Adrenal gland (tissue), 12 donors: ENCODE data around the gene RIC8A. TPM values are rescaled to one million over a fixed set of nuclear protein-coding genes. Genes with fewer than 3 reads are reported as not detected.

Experiments used
- DNase-seq, 7 donors: peaks; one replicate each; pipeline ENCODE4 v3.0.0-alpha.2; 2019 to 2020
- H3K27ac ChIP-seq, 5 donors: fragments of 200-600 bp; sonication (generic) in 4 of 5; 1 replicate in 3 of 5; 2 replicates in 2 of 5; pipeline versions ENCODE4 v1.5.1 to v1.8.0; 2016 to 2020; ENCODE audit warnings: mild to moderate bottlenecking in 1 of 5
- H3K27me3 ChIP-seq: fragments of 200-600 bp; 2 replicates; pipeline ENCODE4 v1.8.0; 2021
- H3K36me3 ChIP-seq, 2 donors: fragments of 200-600 bp; replicated peaks in 1 of 2; 1 replicate in 1 of 2; 2 replicates in 1 of 2; pipeline versions ENCODE4 v1.5.1 to v1.8.0; 2018 to 2022
- H3K4me1 ChIP-seq, 2 donors: fragments of 200-600 bp; replicated peaks in 1 of 2; 1 replicate in 1 of 2; 2 replicates in 1 of 2; pipeline versions ENCODE4 v1.5.1 to v1.8.0; 2018 to 2021
- H3K4me3 ChIP-seq, 4 donors: fragments of 200-600 bp; sonication (generic) in 3 of 4; one replicate each; pipeline ENCODE4 v1.5.1; 2016 to 2018
- H3K9me3 ChIP-seq, 3 donors: fragments of 200-600 bp; sonication (generic) in 1 of 3; replicated peaks in 1 of 3; 1 replicate in 2 of 3; 2 replicates in 1 of 3; pipeline versions ENCODE4 v1.5.1 to v1.8.0; 2016 to 2021
- POLR2A ChIP-seq, 2 donors: fragments of 450-650 bp; IDR thresholded peaks; one replicate each; pipeline ENCODE4 v1.6.1; 2017; ENCODE audit warnings: antibody characterized with exemption in 2 of 2, mild to moderate bottlenecking in 2 of 2, moderate library complexity in 1 of 2
- WGBS, 4 donors: extraction: QIAGEN DNeasy Blood & Tissue Kit in 2 of 4; methylation state at CpG; one replicate each; pipeline versions ENCODE4 v1.1.5 to v1.1.7; 2013 to 2017; 5-methylcytosine and 5-hydroxymethylcytosine counted together
- intact Hi-C, 2 donors: fragments of 100-400 bp; cut with DNase I; formaldehyde crosslinking; loops; one replicate each; pipeline versions ENCODE4 v1.14.1 to v1.15.0; 2022 to 2023
- polyA plus RNA-seq, 3 donors: library from polyadenylated mRNA; stranded (reverse); fragments of 200-250 nt in 2 of 3; fragments of 350-450 nt in 1 of 3; fragmentation: Illumina TruSeq in 1 of 3; extraction: RNeasy Lipid Tissue Mini Kit (QIAGEN cat#74804) in 1 of 3; gene quantifications; one replicate each; pipeline ENCODE4 v1.2.3, GENCODE V29; 2013 to 2014
- total RNA-seq, 9 donors: library from RNA; depleted of rRNA in 4 of 9; stranded (reverse); fragments of >200 nt in 4 of 9; fragments of 120-200 nt in 1 of 9; fragmentation: NEBNext Ultra II Directional in 1 of 9; extraction: Animal tissue kit (Norgen Biotek cat#: 25700) in 1 of 9; gene quantifications; one replicate each; pipeline versions ENCODE4 v1.1.0 to v1.2.4, GENCODE V29; 2013 to 2023
- TF ChIP-seq, protein P1 (sequence below), 6 experiments: fragments of 450-650 bp in 4 of 6; fragments of 200-600 bp in 2 of 6; sonication (generic) in 1 of 6; IDR thresholded peaks; 1 replicate in 5 of 6; 2 replicates in 1 of 6; pipeline versions ENCODE4 v1.5.1 to v1.8.0; 2016 to 2021; ENCODE audit warnings: antibody characterized with exemption in 6 of 6, mild to moderate bottlenecking in 2 of 6, moderate library complexity in 1 of 6
- donor health status: healthy with polysubstance abuse.
- donor health status: Bipolar disorder and iron deficiency.
- donor health status: DM: yes; HTN: yes; CAD: no.
- donor health status: DM: no; HTN: no; CAD: no.
- donor health status: DM: no; HTN: no; CAD: no.
- donor health status: DM: yes; HTN: yes; CAD: no.

The RIC8A gene
- total and polyA plus RNA-seq, 12 donors: 60.9 to 105 (median 79.1) TPM

DNA sequence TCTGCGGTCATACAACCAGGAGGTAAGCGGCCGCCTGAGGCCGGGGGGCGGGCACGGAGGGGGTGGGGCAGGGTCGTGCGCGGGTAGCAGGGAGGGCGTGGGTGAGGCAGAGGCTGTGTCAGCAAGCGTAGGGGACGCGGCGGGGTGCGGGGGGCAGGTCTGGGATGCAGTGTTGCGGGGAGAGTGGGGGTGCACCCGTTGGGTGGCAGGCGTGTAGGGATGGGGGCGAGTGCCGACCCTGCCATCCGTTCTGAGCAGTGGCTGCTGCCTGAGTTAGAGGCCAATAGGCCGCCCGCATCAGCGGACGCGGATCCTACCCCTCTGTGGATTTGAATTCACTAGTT, 1.4 kb downstream of the RIC8A start:
- H3K27me3 ChIP-seq: no peaks in the 10 kb centered on the region
- TF ChIP-seq, protein P1, sequence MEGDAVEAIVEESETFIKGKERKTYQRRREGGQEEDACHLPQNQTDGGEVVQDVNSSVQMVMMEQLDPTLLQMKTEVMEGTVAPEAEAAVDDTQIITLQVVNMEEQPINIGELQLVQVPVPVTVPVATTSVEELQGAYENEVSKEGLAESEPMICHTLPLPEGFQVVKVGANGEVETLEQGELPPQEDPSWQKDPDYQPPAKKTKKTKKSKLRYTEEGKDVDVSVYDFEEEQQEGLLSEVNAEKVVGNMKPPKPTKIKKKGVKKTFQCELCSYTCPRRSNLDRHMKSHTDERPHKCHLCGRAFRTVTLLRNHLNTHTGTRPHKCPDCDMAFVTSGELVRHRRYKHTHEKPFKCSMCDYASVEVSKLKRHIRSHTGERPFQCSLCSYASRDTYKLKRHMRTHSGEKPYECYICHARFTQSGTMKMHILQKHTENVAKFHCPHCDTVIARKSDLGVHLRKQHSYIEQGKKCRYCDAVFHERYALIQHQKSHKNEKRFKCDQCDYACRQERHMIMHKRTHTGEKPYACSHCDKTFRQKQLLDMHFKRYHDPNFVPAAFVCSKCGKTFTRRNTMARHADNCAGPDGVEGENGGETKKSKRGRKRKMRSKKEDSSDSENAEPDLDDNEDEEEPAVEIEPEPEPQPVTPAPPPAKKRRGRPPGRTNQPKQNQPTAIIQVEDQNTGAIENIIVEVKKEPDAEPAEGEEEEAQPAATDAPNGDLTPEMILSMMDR (IDR thresholded peaks at IDR 0.05): no peak
- no peak for TF ChIP-seq POLR2A (IDR thresholded peaks at IDR 0.05)
- peak overlapping the region; percentile 97 to 99 (median 99) for H3K27ac ChIP-seq
- peak in 4 of 7 donors; percentile 34 to 56 (median 50) for DNase-seq
- WGBS, 4 donors: 0 to 2% (median 0%) methylated on average over 8 to 26 of the region's 26 CpGs; no CpG with 5 or more reads in 1 of the 4 donors
- intact Hi-C loops: no loop called here
- H3K4me3 ChIP-seq: peak overlapping the region; percentile 4 to 98 (median 62)
- H3K9me3 ChIP-seq: no peaks in the 10 kb centered on the region
- H3K4me1 ChIP-seq: peaks cover 19 to 41% of the 10 kb centered on the region in 2 donors
- peaks cover 0 to 61% of the 10 kb centered on the region in 2 donors for H3K36me3 ChIP-seq

DNA sequence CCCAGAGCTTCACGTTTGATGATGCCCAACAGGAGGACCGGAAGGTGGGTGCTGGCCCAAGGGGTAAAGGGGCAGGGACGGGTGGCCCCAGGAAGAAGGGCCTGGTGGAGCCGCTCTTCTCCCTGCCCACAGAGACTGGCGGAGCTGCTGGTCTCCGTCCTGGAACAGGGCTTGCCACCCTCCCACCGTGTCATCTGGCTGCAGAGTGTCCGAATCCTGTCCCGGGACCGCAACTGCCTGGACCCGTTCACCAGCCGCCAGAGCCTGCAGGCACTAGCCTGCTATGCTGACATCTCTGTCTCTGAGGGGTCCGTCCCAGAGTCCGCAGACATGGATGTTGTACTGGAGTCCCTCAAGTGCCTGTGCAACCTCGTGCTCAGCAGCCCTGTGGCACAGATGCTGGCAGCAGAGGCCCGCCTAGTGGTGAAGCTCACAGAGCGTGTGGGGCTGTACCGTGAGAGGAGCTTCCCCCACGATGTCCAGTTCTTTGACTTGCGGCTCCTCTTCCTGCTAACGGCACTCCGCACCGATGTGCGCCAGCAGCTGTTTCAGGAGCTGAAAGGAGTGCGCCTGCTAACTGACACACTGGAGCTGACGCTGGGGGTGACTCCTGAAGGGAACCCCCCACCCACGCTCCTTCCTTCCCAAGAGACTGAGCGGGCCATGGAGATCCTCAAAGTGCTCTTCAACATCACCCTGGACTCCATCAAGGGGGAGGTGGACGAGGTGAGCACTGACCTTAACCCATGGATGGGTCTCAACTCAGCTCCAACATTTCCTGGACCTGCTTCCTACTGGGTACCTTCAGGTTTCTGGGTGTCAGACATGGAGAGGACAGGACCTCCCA, 2.0 kb downstream of the RIC8A start:
- Histone ChIP-seq H3K36me3 (peaks cover 0 to 61% of the 10 kb centered on the region in 2 donors), H3K4me3 (peak overlapping the region in 3 of 4 donors; percentile 4 to 98 (median 92)), H3K27ac (peak overlapping the region in 4 of 5 donors; percentile 97 to 99 (median 98)), H3K27me3 (no peaks in the 10 kb centered on the region), H3K4me1 (peaks cover 19 to 38% of the 10 kb centered on the region in 2 donors), H3K9me3 (no peaks in the 10 kb centered on the region)
- intact Hi-C loops: no loop called here
- DNase-seq: peak in 3 of 7 donors; percentile 25 to 58 (median 33)
- TF ChIP-seq, protein P1 (IDR thresholded peaks at IDR 0.05): no peak
- no peak for TF ChIP-seq POLR2A (IDR thresholded peaks at IDR 0.05)
- WGBS, 4 donors: 45 to 77% (median 49%) methylated on average over 10 to 29 of the region's 29 CpGs

DNA sequence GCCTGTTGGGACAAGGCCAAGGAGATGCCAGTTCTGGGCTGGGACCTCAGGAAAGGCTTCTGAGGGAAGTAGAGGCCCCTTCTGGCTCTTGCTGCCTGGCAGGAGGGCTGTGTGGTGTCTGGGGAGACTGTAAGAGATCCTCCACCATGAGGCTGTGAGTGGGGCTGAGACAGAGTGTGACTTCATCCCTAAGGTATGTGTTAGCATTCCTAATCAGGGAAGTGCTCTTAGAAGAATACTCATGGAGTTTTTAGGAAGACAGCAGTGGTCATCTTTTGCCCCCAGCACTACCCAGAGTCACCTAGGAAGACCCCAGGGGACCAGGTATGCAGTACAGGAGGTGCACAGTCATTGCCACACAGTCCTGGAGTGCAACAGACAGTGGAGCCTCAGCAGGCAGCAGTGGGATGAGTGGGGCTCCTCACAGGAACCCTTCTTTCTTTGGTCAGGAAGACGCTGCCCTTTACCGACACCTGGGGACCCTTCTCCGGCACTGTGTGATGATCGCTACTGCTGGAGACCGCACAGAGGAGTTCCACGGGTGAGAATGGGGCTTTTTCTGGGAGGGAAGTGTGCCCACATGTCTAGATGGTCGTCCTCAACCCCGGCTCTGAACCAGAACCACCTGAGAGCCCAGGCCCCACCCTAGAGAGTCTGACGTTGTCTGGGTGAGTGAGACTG, 2.8 kb downstream of the RIC8A start:
- peaks cover 0 to 61% of the 10 kb centered on the region in 2 donors for H3K36me3 ChIP-seq
- H3K9me3 ChIP-seq: no peaks in the 10 kb centered on the region
- H3K27ac ChIP-seq: peak overlapping the region in 2 of 5 donors; percentile 8 to 99
- TF ChIP-seq, protein P1 (IDR thresholded peaks at IDR 0.05): no peak
- TF ChIP-seq POLR2A (IDR thresholded peaks at IDR 0.05): no peak
- peaks cover 19 to 30% of the 10 kb centered on the region in 2 donors for H3K4me1 ChIP-seq
- intact Hi-C loops: no loop called here
- 82 to 90% (median 87%) methylated on average over 7 to 9 of the region's 9 CpGs for WGBS, 4 donors
- no peak overlapping the region for H3K4me3 ChIP-seq
- peak in 3 of 7 donors; percentile 15 to 50 (median 17) for DNase-seq
- no peaks in the 10 kb centered on the region for H3K27me3 ChIP-seq

DNA sequence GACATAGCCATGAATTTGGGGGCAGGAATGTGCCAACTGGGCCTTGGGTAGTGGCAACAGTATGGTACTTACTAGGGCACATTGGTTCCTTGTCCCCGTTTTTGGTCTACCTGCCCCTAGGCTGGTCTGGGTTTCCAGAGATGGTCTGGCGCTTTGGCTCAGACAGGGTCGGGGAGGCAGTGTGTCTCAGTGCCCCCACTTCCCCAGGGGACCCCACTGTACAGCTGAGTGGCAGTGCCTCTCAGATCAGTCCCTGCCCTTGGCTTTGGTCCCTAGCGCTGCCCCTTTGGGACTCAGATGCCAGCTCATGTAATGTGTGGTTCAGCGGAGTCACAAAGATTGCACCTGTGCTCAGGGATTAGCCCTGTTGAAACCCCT, 3.3 kb downstream of the RIC8A start:
- peak in 2 of 7 donors; percentile 14 to 22 for DNase-seq
- peak overlapping the region in 2 of 5 donors; percentile 8 to 27 for H3K27ac ChIP-seq

More for the DNA sequence above, 3.3 kb downstream of the RIC8A start:
- Histone ChIP-seq H3K27me3 (no peaks in the 10 kb centered on the region), H3K4me1 (peaks cover 18 to 25% of the 10 kb centered on the region in 2 donors), H3K9me3 (no peaks in the 10 kb centered on the region), H3K4me3 (no peak overlapping the region), H3K36me3 (peaks cover 0 to 60% of the 10 kb centered on the region in 2 donors)
- intact Hi-C loops: no loop called here
- 90 to 97% (median 92%) methylated on average over 3 to 5 of the region's 5 CpGs for WGBS, 4 donors
- no peak for TF ChIP-seq POLR2A (IDR thresholded peaks at IDR 0.05)
- TF ChIP-seq, protein P1 (IDR thresholded peaks at IDR 0.05): no peak
